Jurkat, Clone E6-1 (cell line): Measurements from ENCODE around the gene UBR3.

Experiments
- DNase-seq: peaks from one replicate; pipeline ENCODE4 v3.0.0-alpha.2; 2011; ENCODE audit warnings: low read depth, low spot score
- H3K4me3 ChIP-seq: 2 replicates; pipeline ENCODE4 v1.5.1; 2011; ENCODE audit warnings: mild to moderate bottlenecking, low read length, control low read depth, moderate library complexity

The UBR3 gene

GRCh38 chr2:169977530-169977929 is 150.3 kb downstream of the UBR3 start:
- DNase-seq, result no peak
- H3K4me3 ChIP-seq, result no peak overlapping the region

DNA sequence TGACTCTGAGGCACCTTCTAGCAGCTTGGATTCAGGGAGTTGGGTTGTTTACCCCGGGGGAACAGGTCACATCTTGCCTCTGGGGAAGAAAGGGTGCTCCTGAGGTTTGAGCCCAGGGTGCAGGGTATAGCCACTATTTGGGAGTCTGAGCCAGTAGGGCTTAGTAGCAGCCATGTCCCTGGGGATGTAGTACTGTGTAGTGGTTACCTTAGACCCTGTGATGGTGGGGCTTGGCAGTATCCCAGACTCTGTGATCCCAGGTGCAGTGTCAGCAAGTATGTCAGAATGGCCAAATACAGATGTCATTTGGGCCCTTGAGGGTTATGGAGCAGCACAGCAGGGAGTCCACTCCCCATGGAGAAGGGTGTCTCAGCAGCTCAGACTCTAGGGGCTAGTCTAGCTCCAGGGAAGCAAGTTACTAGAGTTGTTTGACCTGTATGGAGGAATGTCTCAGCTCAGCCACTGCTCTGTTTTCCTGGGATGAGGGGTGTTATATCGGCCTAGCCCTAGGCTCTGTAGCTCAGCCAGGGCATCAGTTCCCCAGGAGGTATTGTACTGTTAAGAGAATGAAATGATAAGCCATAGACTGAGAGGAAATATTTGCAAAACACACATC is 151.3 kb downstream of the UBR3 start:
- H3K4me3 ChIP-seq, result no peak overlapping the region
- no peak for DNase-seq

DNA sequence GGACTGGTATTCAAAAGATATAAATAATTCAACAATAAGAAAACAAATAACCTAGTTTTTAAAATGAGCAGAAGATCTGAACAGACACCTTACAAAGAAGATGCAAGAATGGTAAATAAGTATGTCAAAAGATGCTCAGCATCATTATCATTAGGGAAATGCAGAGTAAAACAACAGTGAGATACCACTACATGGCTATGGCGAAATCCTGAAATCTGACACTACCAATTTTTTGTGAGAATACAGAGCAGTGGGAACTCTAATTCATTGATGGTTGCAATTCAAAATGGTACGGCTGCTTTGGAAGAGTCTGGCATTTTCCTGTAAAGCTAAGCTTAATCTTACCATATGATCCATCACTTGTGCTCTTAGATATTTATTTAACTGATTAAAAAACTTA is 151.8 kb downstream of the UBR3 start:
- no peak for DNase-seq

GRCh38 chr2:169980001-169980400 is 152.7 kb downstream of the UBR3 start:
- no peak overlapping the region for H3K4me3 ChIP-seq
- no peak for DNase-seq

More for the DNA sequence above, 151.8 kb downstream of the UBR3 start:
- H3K4me3 ChIP-seq, result no peak overlapping the region

DNA sequence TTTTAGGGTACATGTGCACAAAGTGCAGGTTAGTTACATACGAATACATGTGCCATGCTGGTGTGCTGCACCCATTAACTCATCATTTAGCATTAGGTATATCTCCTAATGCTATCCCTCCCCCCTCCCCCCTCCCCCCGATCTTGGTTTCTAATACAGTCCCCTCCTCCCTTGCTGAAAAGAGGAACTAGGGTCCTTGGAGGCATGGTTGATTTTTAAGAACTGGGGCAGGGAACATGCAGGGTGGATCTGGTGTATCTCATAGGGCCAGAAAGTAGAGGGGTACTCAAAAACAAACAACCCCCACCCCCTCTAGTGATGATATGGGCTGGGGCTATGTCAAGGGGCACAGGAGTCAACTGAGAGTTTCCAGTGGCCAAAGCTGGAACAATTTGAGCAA is 153.4 kb downstream of the UBR3 start:
- no peak overlapping the region for H3K4me3 ChIP-seq
- no peak for DNase-seq

GRCh38 chr2:169982929-169983328 is 155.7 kb downstream of the UBR3 start:
- DNase-seq, result no peak
- no peak overlapping the region for H3K4me3 ChIP-seq

DNA sequence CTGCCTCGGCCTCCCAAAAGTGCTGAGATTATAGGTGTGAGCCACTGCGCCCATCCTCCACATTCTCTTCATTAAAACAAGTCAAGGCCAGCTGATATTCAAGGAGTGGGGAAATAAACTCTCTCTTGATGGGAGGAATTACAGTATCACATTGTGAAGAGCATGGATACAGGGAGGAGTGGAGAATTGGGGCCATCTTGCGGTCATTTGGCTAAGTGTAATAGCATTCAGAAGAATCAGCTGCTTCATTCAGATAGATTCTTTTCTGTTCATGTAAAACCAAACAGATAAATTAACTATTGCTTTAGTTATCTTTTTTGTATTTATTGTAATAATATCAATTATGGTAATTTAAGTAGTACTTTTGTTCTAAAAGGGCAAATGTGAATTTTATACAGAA is 156.3 kb downstream of the UBR3 start:
- no peak for DNase-seq
- no peak overlapping the region for H3K4me3 ChIP-seq

DNA sequence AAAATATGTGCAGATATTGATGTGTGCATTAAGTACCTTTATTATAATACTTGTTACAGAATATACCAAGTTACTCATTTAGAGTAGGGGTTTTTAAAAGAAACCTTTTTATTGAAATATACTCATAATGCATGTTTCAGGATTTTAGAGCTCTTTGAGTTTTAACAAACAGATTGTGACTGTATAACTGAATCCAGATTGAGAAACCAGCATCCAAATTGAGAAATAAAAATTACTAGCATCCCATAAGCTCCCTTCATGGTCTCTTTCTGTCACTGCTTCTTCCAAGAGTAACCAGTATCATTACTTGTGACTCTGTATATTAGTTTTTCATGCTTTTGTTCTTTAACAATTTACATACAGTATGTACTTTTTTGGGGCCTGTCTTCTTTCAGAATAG is 156.9 kb downstream of the UBR3 start:
- H3K4me3 ChIP-seq, result no peak overlapping the region
- no peak for DNase-seq

GRCh38 chr2:169994752-169995151 is 167.5 kb downstream of the UBR3 start:
- no peak overlapping the region for H3K4me3 ChIP-seq

GRCh38 chr2:169997140-169997887 is 170.1 kb downstream of the UBR3 start:
- DNase-seq, result no peak

More at GRCh38 chr2:169994752-169995151, 167.5 kb downstream of the UBR3 start:
- DNase-seq, result no peak

GRCh38 chr2:169999054-169999453 is 171.8 kb downstream of the UBR3 start:
- H3K4me3 ChIP-seq, result no peak overlapping the region
- no peak for DNase-seq

More at GRCh38 chr2:169997140-169997887, 170.1 kb downstream of the UBR3 start:
- no peak overlapping the region for H3K4me3 ChIP-seq

- H3K4me3 ChIP-seq, result no peak overlapping the region
- no peak for DNase-seq
These were observed 174.8 kb downstream of the UBR3 start for GRCh38 chr2:170002096-170002495.

GRCh38 chr2:170005702-170006101 is 178.4 kb downstream of the UBR3 start:
- no peak overlapping the region for H3K4me3 ChIP-seq
- DNase-seq, result no peak

DNA sequence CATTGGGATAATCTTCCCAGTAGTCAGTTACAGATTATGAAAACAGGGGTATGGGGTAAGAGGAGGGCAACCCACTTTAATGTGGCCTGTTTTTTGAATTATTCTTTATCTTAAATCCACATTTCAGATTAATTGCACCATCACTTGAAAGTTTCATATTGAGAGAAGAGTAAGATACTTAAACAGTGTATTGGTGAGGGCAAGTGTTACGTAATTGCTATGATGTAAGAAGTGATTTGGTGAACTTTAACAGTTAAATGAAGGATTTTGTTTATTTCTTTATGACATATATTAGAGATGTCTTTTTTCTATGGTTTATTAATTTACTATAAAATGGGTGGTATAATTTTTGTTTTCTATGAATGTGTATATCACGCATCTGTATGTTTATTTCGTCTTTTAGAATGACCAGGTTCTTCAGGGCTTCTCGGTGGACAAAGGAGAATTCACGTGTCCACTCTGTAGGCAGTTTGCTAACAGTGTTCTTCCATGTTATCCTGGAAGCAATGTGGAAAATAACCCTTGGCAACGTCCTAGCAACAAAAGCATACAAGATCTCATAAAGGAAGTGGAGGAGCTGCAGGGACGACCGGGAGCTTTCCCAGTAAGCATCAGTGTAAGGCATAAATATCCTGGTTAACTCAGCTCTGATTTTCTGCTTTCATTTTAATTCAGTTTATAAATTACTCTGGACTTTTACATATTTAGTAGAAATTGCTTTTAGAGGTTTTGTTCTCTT is 179.5 kb downstream of the UBR3 start:
- no peak overlapping the region for H3K4me3 ChIP-seq
- no peak for DNase-seq

DNA sequence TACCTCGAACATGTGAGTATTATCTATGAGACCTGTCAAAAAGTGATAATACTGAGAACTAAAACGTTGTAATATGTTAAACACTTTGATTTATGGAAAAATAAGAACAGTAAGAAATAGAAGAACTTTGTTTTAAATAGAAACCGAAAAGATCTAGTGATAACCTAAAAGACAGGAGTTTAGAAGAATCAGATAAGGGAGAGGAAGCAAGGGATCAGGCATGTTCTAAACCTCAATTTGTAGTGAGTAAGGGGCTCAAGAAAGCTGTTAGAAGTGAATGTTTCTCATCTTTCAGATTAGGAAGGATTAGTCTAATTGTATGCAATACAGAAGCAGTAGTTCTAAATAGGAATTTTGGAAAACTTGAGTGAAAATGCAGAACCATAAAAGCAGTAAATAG is 182.0 kb downstream of the UBR3 start:
- no peak for DNase-seq

DNA sequence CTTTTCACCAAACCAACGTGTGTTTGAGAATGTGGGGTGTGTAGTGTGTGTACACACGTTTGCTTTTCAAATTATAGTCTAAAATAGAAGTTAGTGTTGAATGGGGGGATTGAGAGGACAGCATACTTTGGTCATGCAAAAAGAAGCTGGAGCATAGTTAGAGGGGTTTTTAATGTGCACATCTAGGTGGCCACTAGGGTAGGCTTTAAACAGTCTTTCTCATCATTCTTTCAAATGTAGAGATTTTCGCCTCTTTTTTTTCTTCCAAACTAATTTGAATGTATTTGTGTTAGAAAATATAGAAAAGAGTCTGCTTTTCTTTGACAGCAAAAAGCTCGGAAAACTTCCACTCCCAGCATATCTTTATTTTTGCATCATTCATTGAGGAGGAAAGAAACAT is 185.5 kb downstream of the UBR3 start:
- DNase-seq, result no peak
- H3K4me3 ChIP-seq, result no peak overlapping the region

More for the DNA sequence above, 182.0 kb downstream of the UBR3 start:
- no peak overlapping the region for H3K4me3 ChIP-seq

- no peak overlapping the region for H3K4me3 ChIP-seq
- no peak for DNase-seq
These were observed 186.7 kb downstream of the UBR3 start for GRCh38 chr2:170013802-170014551.

- DNase-seq, result no peak
- H3K4me3 ChIP-seq, result no peak overlapping the region
These were observed 187.5 kb downstream of the UBR3 start for GRCh38 chr2:170014769-170015168.

GRCh38 chr2:170017860-170018532 is 190.7 kb downstream of the UBR3 start:
- no peak for DNase-seq
- H3K4me3 ChIP-seq, result no peak overlapping the region
